ENCODE measurements around the gene ZNF662.

- TF ChIP-seq POLR2A (IDR thresholded peaks at IDR 0.05): no peak
- TF ChIP-seq CTCF (IDR thresholded peaks at IDR 0.05): no peak
Observed at GRCh38 chr3:42894698-42895579, 11.0 kb upstream of the ZNF662 start.

Measured in right lobe of liver (tissue), 4 donors.